HPDE6-E6E7 (cell line): Measurements from ENCODE around the gene PTPN20.
"Not testable (repeated sequence)": the region's sequence is repeated elsewhere in the genome, so short reads cannot be mapped to it uniquely, and the experiment has no call there.

ENCODE experiments used
- DNase-seq: peaks from one replicate; pipeline ENCODE4 v3.0.0; 2011; ENCODE audit warnings: missing footprints; ENCODE audit errors: extremely low spot score

Gene PTPN20

GRCh38 chr10:46911144-46911876 is at the start of gene PTPN20:
PTPN20 (plus strand) TSS chr10:46911428; CDS start chr10:46932500, 21,072 bp downstream.
- DNase-seq, result not testable (repeated sequence)

- DNase-seq, result not testable (repeated sequence)
Measured at GRCh38 chr10:46869716-46870115, 41.5 kb upstream of the PTPN20 start.

- not testable (repeated sequence) for DNase-seq
Measured at GRCh38 chr10:46871583-46871982, 39.6 kb upstream of the PTPN20 start.

DNA sequence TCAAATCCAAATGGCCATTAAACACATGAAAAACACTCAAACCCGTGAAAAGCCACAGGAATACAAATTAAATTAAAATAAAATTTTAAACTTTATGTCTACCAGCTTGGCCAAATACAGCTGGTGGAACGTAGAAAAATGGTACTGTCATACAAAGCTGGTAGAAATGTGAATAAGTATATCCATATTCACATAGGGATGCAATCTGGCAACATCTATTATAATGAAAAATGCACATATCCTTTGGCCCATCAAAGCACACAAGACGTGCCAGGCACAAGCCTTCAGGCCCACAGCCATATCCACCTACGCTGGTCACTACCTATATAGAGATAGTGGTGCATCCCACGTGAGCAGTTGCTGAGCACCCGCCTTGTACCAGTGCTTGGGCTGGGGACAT is 35.9 kb upstream of the PTPN20 start:
- not testable (repeated sequence) for DNase-seq

DNA sequence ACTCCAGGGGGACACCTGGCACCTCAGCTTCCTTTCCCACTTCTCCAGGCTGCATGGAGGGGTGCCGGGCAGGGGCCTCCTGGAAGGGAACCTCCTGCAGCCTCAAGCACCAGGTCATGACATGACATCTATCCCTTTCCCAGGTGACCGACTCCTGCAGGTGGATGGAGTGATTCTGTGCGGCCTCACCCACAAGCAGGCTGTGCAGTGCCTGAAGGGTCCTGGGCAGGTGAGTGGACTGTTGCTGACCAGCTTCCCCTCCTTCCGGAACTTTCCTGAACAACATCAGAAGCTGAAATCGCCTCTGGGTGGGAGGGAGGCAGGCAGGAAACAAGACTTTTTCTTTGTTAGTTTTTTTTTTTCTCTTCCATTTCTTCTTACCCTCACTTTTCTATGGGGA is 34.5 kb upstream of the PTPN20 start:
- DNase-seq, result not testable (repeated sequence)

DNA sequence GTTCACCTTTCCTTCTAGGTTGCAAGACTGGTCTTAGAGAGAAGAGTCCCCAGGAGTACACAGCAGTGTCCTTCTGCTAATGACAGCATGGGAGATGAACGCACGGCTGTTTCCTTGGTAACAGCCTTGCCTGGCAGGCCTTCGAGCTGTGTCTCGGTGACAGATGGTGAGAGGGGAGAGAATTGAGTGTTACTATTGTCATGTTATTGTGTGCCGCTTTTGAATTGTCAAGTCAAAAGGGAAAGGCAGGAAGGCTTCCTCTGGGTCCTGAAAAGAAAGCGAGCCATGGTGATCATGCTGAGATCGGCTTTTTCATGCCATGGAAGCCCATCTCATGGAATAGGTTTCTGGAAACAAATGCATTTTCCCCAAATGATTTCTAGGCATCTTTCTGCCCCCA is 32.5 kb upstream of the PTPN20 start:
- DNase-seq, result not testable (repeated sequence)

DNA sequence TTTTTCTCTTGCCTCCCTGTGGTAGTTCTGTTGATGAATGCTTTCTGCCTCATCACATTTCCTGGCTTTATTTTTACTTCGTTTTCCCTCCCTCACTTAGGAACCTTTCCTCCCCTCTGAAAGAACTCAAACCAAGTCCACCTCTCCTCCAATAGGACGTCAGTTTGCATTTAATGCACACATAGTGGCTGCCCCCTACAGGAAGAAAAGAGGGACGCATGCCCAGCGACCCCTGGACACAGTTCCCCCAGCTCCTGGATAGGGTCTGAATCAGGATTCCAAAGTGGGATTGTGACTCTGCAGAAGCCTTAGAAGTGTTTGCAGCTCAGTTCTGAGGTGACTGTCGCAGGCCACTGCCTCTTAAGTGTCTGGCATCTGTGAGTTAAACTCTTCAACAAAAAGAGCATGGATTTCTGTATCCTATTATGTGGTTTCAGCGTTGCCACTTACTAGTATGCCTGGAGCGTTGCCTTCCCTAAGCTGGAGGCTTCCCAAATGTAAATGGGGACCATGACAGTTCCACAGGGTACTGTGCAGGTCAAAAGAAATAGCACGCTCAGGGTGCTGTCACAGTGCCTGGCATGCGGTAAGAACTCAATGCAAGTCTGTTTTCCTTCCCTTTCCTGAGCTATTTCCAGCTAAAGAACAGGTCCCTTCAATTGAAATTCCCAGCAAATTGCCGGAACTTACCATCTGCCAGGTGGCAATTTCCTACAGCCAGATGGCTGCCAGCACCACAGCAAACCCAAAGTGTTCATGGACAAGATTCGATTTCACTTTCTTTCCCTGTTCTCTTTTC is 20.2 kb upstream of the PTPN20 start:
- DNase-seq, result not testable (repeated sequence)

DNA sequence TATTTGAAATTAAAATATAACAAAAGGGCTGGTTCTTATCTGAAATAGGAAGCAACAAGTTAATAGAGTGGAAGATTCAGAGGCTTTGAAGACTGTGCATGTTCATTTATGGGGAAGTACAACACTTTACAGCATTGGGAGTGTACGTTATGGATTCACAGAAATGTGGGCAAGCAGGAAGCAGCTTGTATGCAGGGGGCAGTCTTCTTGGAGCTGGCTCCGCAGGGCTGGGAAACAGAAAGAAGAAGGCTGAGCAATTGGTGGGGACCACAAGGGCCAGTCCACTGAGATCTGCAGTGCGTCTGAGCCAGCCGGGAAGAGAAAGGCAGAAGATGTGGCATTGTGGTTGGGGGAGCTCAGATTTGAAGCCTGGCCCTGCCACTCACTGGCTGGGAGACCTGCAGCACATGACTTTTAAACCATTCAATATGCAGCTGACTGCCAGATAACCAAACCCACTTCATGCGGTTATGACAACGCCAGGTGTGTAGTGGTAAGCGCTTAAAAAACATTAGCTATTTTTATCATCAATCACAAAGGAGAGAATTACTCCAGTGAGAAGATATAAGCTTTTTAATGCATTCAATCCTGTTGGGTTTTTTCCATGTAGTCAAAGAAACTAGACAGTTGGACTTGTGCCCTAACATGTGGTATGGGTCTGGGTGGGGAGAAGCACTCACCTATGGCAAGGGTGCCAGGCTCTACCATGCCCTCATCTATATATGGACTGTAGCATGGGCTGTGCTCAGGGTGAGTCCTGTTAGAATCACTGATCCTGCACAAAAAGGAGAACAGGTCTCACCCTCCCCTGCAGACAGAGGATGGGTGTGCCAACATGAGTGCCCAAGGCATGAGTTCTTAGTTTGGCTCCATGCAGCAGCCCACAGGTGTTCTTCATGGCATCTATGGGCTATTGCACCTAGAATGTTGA is 14.2 kb upstream of the PTPN20 start:
- DNase-seq, result not testable (repeated sequence)

- DNase-seq, result not testable (repeated sequence)
Measured at GRCh38 chr10:46901247-46901646, 10.0 kb upstream of the PTPN20 start.

DNA sequence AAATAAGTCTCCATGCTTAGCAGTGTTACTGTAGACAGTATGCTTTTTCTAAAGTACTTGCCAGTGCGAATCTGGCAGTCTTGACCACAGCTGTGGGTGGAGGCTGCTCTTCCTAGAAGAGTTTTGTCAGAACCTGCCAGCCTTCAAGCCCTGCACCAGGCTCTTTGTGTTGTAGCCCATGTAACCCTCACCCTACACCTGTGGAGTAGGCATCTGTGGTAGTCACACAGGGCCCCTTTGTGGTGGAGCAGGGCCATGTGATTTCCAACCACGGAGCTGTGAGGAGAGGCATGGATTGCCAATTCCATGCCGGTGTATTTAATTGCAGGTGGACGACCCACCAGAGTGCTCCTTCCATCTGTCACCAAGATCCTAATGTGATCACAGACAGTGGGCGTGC is 7.4 kb upstream of the PTPN20 start:
- DNase-seq, result not testable (repeated sequence)

GRCh38 chr10:46906359-46906758 is 4.9 kb upstream of the PTPN20 start:
- not testable (repeated sequence) for DNase-seq

DNA sequence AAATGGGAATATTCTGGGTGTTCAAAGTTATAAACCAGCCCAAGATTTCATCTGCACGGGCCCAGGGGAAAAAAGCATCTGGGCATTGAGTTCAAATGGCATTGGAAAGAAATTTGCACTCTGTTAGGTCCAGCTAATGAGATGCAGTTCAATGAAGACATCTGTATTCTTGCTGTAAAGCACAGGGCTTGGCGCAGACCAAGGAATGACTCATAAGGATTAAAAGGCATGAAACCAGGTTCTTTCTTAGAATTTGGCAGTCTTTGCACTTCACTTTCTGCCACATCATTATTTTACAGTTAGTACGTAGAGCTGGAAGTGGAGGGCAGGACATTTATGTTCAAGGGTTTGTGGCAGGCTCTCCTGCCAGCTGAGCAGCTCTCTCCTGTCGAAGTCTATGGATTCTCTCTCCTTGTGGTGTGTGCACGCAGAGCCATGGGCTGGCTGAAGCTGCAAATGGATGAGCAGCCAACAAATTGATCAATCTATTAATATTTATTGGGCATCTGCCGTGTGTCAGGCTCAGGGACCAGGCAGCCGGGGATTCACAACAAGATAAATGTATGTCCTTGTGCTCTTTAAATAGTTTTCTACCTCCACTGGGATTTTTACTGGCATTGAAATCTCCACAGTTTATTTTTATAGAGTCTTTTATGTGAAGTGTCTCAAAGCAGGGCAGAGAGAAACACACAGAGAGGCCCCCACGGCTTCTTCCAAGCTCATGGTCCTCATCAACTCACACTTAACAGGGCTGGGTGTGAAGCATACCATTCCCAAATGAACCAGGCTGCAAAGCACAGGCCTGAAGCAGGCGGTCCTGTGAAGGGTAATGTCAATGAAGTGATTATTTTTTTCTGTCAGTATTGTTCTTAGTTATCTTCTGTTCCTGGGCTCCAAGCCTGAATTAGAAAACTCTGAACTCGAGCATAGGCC is 3.8 kb upstream of the PTPN20 start:
- DNase-seq, result not testable (repeated sequence)

DNA sequence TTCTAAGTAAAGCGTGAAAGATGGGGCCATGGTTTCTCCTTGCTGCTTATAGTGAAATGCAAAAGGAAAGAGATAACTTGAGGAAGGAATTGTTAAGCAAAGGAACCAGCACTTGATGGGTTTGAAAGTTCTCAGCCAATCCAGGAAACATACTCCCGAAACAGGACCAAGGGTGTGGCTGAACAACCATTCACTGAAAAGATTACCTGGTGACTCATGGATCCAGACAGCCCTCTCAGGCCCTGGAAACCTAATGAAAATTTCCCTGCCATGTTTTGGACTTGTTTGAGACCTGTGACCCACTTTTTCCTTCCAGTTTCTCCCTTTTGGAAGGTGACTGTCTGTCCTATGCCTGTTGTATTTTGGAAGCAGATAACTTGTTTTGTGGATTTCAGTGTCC is 11.3 kb downstream of the PTPN20 start:
- DNase-seq, result not testable (repeated sequence)

GRCh38 chr10:46925156-46925555 is 13.9 kb downstream of the PTPN20 start:
- DNase-seq, result not testable (repeated sequence)

- not testable (repeated sequence) for DNase-seq
Measured at GRCh38 chr10:46925853-46926252, 14.6 kb downstream of the PTPN20 start.

DNA sequence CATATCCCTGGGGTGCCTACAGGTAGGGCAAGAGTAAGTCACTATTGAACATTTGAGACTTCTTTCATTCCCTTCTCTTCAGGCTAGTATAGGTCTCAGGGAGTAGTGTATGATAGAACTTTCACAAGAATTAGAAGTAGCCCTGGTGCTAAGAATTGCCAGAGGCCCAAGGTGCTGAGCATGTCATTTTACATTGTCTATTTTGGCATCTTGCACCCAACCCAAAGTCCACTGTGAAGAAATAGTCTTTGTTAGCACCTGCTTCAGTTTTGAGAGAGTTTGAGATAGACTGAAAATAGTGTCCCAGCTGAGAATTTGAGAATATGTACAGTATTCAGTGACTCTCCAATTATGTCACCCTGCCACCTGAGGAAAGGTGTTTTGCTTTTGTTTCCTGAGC is 17.6 kb downstream of the PTPN20 start:
- not testable (repeated sequence) for DNase-seq

GRCh38 chr10:46932383-46932782 is 21.2 kb downstream of the PTPN20 start:
- not testable (repeated sequence) for DNase-seq

GRCh38 chr10:46941091-46941490 is 29.9 kb downstream of the PTPN20 start:
- DNase-seq, result not testable (repeated sequence)

DNA sequence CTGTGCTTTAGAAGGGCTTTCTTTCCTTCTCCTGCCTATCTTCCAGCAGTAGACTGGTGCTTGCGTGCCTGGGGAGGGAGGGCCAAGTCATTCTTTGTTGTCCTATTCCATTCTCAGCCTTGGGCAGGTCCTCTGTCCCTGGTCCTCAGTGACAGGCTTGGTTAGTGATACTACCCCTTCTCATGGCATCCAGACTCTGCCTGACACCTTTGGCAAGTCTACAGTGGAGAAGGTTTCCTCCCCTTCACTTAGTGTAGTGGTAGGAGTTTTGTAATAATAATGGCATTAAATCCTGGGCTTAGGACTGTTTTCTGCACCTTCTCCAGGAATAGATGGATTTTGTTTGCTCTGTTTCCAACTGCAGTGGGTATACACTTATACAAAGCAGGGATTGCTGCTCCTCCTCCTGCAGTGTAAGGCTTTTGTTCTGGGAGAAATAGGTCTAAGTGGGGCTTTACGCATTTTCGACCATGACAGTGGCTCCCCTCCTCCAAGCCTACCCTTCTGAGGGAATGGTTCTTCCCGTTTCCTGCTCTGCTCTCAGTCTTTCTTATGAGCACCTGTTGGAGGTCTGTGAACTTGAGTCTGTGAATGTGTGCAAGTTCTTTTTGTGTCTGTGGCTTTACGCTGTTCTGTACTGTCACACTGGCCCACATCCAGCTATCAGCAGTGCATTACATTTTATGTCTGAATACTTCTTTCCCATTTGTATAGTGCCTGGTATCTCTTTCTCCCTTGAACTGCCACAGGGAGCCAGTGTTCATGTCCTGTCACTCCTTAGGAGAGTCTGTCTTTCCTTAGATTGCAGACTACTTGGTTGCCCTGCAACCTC is 37.7 kb downstream of the PTPN20 start:
- not testable (repeated sequence) for DNase-seq

GRCh38 chr10:46952540-46952939 is 41.3 kb downstream of the PTPN20 start:
- DNase-seq, result not testable (repeated sequence)
